H1 (cell line): ENCODE data around the gene SNTG2. TPM values are rescaled to one million over a fixed set of nuclear protein-coding genes. Genes with fewer than 3 reads are reported as not detected.

ENCODE experiments used
- RAD21 ChIP-seq, 2 experiments: IDR thresholded peaks in 1 of 2; conservative IDR thresholded peaks in 1 of 2; 2 replicates each; pipeline ENCODE4 v1.6.1; 2011; ENCODE audit warnings: low read depth in 2 of 2, low read length in 2 of 2, improper control_type of control experiment in 1 of 2, inconsistent platforms in 1 of 2, mild to moderate bottlenecking in 1 of 2, moderate library complexity in 1 of 2
- RFX5 ChIP-seq: IDR thresholded peaks from 2 replicates; pipeline ENCODE4 v1.6.1; 2011; ENCODE audit warnings: low read depth, low read length, improper control_type of control experiment, borderline replicate concordance
- SIX5 ChIP-seq: IDR thresholded peaks from 2 replicates; pipeline ENCODE4 v1.6.1; 2011; ENCODE audit warnings: mild to moderate bottlenecking, low read depth, low read length
- USF2 ChIP-seq: IDR thresholded peaks from 2 replicates; pipeline ENCODE4 v1.6.1; 2011; ENCODE audit warnings: low read length, improper control_type of control experiment
- polyA plus RNA-seq, 7 experiments: library from polyadenylated mRNA; depleted of rRNA in 3 of 7; stranded (reverse) in 5 of 7; unstranded in 2 of 7; fragments of >200 nt in 5 of 7; fragments of 200-250 nt in 2 of 7; gene quantifications; 1 replicate in 5 of 7; 2 replicates in 1 of 7; 4 replicates in 1 of 7; pipeline versions ENCODE4 v1.2.1 to v1.2.3, GENCODE V29; 2011 to 2013; ENCODE audit warnings: missing spikeins in 2 of 7, mixed read lengths in 2 of 7
- total RNA-seq: library from RNA; stranded (reverse); fragmentation: NEBNext Ultra II Directional; extraction: Animal tissue kit (Norgen Biotek cat#: 25700); gene quantifications from 2 replicates; pipeline ENCODE4 v1.2.1, GENCODE V29; 2021

The SNTG2 gene
- total and polyA plus RNA-seq, 2 of the 8 experiments (the other 6 are each of a cell fraction or from before 2014, with no cell fraction given) = 6.6 to 18.1 TPM

- TF ChIP-seq RFX5 (no peak), RAD21 (IDR thresholded peaks at IDR 0.05 in 1 of 2, conservative IDR thresholded peaks at IDR 0.05 in 1 of 2; ENCODE audit: low read depth in 2 of 2, low read length in 2 of 2) (no peak), USF2 (no peak), SIX5 (no peak)
- TF ChIP-seq, all 59 proteins: peak for 0
These were observed 328.2 kb downstream of the SNTG2 start (continued) for GRCh38 chr2:1278861-1279260.
